ENCODE measurements around the gene HSH2D.
"Not testable (repeated sequence)": the region's sequence is repeated elsewhere in the genome, so short reads cannot be mapped to it uniquely, and the experiment has no call there.

HSH2D gene

DNA sequence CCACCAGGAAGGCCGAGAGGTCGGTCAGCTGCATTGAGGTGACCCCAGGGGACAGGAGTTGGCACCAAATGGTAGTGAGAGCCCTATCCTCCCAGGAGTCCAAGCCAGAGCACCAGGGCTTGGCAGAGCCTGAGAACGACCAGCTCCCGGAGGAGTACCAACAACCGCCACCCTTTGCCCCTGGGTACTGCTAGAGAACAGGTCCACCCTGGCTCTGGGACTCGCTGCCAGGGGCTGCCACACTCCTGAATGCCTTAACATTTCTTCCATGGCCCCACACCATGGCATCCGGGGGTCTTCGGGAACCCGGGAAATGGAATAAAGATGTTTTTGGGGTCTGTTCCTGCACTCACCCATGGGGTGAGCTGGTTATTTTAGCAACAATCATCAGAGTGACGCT is 14.1 kb downstream of the HSH2D start:
- DNase-seq (ENCODE audit: low spot score): no peak

DNA sequence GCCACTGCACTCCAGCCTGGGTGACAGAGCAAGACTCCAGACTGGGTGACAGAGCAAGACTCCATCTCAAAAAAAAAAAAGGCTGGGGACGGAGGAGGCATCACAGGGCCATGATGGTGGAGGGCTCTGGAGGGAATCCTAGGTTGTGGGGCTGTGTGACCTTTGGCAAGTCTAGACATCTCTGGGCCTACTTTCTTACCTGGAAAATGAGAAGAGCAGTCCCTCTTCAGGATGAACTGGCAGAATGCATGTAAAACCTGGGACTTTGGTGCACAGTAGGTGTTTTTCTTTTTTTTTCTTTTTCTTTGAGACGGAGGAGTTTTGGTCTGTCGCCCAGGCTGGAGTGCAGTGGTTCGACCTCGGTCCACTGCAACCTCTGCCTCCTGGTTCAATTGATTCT is 16.2 kb downstream of the HSH2D start:
- no peak for DNase-seq (ENCODE audit: low spot score)

DNA sequence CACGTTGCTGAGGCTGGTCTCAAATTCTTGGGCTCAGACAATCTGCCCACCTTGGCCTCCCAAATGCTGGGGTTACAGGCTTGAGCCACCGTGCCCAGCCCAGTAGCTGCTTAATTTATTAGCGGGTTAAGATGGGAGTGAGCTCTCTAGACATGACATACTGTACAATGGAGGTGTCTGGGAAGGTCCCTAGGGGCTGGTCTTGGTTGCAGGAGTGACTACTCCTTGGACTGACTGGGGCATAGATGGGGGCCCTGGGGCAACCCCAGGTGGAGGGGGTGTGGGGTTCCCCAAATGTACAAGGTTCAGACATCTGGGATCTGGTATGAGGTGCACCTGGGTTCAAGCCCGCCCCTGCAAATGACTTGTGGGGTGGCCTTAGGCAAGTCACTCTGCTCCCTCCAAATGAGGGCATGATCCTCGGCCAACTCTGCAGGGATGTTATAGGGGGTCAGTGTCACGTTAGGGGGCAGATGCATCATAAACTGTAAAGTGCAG is 17.0 kb downstream of the HSH2D start:
- DNase-seq (ENCODE audit: low spot score): no peak

DNA sequence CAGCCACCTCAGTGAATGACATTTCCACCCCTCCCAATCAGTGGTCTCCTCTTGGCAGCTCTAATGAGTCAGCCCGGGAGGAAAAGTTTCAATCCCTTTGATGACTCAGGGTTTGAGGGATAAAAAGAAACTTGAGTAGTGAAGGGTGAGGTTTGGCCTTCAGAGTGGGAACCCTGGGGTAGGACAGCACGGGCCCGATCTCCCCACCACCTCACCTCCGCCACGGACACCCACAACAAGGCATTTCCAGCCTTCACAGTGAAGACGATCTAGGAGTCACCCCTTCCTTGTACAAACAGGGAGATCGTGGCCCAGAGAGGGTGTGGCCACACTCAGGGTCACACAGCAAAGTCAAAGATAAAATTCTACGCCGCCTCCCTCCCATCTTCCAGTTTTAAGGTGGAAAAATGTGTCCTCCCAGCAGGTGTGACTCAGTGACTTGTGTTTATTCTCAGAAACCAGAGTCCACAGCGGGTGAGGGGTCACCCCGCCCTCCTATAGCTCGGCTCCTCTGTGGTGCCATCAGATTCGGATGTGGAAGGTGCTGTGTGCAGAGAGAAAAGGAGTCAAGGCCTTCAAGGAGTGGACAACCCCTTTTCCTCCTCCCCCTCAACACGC is 17.6 kb downstream of the HSH2D start:
- no peak for DNase-seq (ENCODE audit: low spot score)

DNA sequence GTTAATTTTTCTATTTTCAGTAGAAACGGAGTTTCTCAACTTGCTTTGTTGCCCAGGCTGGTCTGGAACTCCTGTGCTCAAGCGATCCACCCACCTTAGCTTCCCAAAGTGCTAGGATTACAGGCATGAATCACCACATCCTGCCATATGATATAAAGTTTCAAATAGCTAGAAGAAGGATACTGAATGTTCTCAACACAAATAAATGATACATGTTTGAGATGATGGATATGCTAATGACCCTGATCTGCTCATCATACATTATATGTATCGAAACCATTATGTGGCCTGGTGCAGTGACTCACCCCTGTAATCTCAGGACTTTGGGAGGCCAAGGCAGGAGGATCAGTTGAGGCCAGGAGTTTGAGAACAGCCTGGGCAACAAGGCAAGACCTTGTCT is 18.4 kb downstream of the HSH2D start:
- no peak for DNase-seq (ENCODE audit: low spot score)

DNA sequence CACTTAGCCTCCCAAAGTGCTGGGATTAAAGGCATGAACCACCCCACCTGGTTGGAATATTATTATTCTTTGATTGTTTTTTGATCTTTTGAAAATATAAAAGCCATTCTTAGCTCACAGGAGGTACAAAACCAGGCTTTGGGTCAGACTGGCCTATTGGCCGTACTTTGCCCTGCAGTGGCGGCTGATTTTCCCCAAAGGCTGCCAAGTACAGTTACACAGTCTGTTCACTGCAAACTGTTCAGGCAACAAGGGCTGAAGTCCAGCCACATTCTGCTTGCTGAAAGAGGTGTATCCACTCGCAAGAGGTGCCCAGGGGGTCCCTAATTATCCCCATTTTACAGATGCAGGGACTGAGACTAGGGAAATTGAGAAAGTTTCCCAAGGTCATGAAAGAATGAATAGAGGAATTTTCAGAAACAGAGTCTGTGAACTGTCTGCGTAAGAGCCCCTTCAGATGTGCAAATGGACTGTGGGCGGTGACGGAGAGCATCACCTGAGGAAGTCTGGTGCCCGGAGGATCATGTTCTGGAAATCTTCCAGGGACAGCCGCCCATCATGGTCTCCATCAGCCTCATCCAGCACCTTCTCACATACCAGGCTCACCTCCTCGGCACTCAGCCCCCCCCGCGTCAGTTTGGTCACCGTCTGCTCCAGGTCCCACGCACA is 20.9 kb downstream of the HSH2D start:
- DNase-seq (ENCODE audit: low spot score): no peak

DNA sequence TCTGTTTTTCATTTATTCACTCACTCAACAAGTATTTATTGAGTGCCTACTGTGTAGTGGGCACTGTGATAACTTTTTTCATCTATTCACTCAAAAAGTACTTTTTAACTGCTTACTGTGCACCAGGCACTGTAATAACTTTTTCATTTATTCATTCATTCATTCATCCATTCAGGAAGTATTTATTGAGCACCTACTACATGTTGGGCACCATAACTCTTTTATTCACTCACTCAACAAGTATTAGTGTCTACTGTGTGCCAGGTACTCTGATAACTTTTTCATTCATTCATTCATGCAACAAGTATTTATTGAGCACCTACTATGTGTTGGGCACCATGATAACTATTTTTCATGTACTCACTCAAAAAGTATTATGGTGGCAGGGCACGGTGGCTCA is 22.9 kb downstream of the HSH2D start:
- DNase-seq (ENCODE audit: low spot score): no peak

DNA sequence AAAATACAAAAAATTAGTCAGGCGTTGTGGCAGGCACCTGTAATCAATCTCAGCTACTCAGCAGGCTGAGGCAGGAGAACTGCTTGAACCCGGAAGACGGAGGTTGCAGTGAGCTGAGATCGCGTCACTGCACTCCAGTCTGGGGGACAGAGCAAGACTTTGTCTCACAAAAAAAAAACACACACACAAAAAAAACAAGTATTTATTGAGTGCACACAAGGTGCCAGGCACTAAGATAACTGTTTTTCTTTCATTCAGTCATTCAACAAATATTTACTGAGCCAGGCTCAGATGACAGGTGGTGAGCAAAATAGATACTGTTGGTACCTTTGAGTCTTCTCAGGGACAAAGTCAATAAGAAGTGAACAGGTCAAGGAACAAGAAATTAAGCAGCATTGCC is 23.6 kb downstream of the HSH2D start:
- no peak for DNase-seq (ENCODE audit: low spot score)

DNA sequence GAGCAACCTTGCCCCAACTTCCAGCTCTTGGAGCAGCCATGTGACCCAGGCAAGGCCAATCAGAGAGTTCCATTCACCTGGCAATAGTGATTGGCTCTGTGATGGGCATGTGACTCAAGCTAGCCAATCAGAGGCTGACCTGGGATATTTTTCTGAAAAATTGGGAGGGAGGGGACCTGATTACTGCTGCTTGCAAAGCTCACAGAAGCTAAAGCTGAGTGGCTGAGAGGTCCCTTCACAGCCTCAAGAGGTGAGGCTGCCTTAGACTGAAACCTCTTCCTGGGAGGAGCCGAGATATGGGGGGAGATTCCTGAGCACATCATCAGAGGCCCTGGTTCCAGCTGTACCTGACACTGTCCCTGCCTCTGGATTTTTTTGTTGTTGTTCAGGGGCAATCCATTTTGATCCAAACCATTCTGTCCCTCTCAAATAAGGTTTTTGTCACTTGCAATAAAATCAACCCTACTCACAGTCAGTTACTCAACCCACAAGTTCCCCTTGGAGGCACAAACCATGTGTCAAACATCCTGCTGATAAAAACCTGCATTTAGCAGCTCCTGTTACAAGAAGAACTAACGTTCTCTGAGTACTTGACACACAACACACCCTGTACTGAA is 25.1 kb downstream of the HSH2D start:
- DNase-seq (ENCODE audit: low spot score): no peak

DNA sequence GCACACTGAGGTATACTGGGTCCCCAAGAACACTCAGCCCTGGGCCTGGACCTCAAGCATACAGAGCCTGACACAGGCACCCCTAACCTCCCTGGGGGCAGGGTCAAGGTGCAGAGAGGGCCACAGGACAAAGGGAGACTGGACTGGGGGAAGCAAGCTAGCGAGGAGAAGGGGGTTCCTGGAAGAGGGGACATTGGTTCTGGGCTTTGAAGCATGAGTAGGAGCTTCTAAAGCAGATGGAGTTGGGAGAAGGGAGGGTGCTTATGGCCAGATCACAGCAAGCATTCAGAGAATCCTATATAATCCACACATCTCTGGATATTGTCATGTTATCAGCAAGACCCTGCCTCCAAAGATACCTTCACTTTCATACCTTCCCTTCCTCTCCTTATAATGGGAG is 26.6 kb downstream of the HSH2D start:
- DNase-seq (ENCODE audit: low spot score): no peak

DNA sequence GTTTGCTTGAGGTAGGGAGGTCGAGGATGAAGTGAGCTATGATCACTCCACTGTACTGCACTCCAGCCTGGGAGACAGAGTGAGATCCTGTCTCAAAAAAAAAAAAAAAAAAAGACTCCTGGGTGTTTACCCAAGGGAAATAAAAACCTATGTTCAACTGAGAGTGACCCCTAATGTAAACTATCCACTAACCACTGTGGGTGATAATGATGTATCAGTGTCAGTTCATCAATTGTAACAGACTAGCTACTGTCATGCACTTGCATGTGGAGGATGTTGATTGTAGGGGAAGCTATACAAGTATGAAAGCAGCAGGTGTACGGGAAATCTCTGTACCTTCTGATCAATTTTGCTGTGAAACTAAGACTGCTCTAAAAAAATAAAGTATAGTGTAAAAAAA is 32.5 kb downstream of the HSH2D start:
- DNase-seq (ENCODE audit: low spot score): no peak

DNA sequence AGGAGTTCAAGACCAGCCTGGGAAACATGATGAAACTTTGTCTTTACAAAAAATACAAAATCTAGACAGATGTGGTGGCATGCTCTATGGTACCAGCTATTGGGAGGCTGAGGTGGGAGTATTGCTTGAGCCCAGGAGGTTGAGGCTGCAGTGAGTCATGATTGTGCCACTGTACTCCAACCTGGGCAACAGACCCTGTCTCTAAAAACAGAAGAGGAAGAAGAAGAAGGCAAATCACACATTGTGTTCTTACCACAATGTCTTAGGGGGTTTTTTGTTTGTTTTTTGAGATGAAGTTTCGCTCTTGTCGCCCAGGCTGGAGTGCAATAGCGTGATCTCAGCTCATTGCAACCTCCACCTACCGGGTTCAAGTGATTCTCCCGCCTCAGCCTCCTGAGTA is 35.4 kb downstream of the HSH2D start:
- DNase-seq (ENCODE audit: low spot score): not testable (repeated sequence)

DNA sequence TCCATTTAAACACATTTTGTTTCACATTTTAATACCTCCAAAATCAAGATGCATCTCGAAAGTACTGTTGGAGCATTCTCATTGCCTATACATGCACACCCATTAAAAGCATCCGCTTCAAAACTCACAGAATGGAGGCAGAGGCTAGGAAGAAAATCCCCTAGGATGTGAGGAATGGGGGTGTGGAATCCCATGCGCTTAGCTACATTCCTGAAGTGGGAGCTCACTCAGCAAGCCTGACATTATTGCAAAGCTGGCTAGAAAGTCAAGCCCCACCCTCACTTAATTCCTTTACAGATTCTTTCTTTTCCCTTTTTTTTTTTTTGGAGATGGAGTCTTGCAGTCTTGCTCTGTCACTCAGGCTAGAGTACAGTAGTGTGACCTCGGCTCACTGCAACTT is 37.1 kb downstream of the HSH2D start:
- DNase-seq (ENCODE audit: low spot score): no peak

DNA sequence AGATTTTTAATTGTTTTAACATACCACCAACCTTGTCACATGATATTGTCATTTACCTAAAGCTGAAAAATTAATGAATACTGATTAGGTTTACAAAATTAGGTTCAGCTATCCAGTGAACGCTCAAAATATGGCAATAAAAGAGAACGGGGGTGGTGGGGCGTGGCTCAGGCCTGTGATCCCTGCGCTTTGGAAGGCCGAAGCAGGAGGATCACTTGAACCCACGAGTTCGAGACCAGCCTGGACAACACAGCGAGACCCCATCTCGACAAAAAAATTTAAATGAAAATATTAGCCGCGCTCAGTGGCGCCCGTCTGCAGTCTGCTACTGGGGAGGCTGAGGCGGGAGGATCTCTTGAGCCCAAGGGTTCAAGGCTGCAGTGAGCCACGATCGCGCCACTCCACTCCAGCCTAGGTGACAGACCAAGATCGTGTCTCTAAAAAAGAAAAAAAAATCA is 41.2 kb downstream of the HSH2D start:
- DNase-seq (ENCODE audit: low spot score): no peak

DNA sequence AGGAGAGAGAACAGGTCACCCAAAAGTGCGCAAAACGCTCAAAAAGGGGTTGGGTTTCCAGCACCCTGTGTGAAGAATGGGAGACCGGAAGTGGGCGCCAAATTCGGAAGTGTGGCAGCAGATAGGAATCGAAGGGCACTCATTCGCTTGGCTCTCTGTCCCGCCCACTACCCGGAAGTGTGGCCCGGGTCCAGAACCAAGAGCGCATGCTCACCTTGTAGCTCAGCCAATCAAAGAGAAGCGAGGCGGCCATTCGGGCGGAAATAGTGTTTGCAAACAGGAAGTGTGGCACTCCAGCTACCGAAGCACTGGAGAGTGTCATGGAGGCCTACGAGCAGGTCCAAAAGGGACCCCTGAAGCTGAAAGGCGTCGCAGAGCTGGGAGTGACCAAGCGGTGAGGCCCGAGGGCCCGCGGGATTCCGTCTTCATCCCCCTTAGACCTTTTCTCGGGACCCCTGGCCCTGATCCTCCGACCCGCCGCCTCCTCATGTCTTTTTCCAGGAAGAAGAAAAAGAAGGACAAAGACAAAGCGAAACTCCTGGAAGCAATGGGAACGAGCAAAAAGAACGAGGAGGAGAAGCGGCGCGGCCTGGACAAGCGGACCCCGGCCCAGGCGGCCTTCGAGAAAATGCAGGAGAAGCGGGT is 41.8 kb downstream of the HSH2D start, which contains the start of gene FAM32A:
Gene FAM32A (plus strand): TSS at position 288 of the 645 bp plus-strand sequence. CDS start 33 bp downstream, at position 321.
- DNase-seq (ENCODE audit: low spot score): peak; percentile 98

DNA sequence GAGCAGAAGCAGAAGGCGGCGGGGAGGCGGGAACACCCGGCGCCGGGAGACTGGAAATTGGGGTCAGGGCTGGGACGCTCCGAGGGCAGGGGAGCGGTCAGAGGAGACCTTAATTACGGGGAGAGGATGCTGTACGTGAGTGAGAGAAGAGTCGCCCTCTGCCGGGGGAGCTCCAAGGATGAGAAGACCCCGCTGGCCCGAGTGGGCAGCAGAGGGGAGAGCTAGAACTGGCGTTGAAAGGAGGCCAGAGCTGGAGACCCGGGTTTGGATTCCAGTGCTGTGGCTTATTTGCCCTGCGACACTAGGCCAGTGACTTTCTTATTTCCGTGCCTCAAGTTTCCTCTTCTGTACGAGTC is 42.3 kb downstream of the HSH2D start:
- DNase-seq (ENCODE audit: low spot score): no peak

DNA sequence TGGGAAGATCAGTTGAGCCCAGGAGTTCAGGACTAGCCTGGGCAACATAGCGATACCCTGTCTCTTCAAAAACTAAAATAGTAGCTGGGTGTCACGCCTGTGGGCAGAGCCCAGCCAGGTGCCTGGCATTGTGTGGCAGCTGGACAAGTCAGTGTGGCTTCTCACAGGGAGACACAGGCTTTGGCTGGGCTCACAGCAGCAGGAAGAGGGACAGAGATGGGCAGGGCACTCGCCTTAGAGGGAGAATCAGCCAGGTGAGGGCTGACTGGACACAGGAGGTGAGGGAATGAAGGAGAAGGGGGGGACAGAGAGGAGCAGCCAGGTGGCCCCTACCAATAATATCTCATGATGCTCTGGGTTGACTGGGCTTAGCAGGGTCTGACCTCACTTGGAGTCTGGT is 45.0 kb downstream of the HSH2D start:
- DNase-seq (ENCODE audit: low spot score): no peak

DNA sequence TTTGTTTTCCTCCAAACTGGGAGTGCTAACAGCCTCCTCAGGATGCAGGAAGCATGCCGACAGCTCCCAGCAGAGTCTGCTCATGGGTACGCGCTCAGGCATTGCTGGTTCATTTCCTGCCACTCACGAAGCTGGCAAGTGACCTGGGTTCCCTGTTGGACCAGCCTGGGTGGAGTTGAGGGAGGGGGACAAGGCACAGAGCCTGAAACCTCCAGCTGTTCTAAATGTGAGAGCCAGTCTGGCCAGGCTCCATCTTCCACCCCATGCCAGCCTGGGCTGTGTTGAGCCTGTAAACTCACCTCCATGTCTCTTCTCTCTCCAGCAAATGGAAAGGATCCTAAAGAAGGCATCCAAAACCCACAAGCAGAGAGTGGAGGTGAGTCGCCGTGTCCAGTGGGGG is 46.7 kb downstream of the HSH2D start:
- no peak for DNase-seq (ENCODE audit: low spot score)

DNA sequence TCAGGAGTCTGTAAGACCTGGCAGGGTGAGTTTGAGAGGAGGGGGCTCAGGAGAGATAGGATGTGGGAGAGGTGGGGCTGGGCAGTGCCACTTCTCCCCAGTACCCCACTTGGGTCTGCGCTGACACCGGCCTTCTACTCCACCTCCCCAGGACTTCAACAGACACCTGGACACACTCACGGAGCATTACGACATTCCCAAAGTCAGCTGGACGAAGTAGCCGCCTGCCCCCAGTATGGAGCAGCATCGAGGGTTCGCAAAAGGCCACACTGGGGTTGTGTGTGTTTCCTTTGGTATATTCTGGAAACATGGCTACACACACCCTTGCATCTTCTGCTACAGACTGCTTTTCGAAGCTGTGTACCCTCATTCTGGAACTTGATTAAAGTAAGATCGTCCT is 47.3 kb downstream of the HSH2D start:
- DNase-seq (ENCODE audit: low spot score): no peak

DNA sequence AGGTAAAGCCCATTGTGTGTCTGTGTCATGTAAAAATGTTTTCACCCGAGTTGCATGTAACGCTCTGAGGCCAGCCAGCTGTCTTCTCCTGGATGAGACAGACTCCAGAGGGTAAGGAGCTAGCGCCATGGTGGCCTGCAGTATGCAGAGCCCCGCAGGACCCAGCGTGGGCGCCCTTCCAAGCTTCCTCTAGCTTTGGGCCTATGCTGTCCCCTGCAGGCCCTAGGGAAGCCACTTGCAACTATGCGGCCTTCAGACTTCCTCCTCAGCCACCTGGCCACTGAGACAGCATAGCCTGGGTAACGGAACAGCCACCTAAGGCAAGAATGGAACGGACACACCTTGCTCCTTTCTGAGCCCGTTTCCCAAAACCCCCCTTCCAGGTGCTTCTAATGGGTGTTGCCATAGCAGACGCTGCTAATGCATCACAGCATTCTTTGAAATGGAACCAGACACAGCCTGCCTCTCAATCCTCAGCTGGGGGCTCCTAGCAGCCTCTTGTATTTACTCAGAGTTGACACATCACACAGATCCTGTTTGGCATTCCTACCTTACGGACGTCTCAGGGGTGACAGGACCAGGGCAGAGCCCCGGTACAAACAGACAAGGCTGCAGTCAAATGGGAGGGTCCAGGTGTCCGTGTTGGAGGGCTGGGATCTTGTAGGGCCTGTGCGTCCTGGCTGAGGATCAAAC is 47.9 kb downstream of the HSH2D start:
- DNase-seq (ENCODE audit: low spot score): no peak

DNA sequence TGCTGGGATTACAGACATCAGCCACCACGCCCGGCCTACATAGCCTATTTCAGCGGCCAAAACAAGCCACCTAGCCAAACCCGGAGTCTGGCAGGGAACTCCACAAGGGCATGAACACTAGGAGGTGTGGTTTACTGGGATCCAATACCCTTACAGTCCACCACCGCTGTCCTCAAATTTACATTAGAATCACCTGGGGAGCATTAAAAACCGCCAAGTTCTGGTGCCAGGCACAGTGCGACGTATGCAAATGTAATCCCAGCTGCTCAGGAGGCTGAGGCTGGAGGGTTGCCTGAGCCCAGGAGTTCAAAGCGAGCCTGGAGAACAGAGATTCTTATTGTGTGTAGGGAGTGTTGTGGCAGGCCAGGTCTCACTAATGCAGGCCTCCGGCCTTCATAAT is 50.0 kb downstream of the HSH2D start:
- DNase-seq (ENCODE audit: low spot score): no peak

DNA sequence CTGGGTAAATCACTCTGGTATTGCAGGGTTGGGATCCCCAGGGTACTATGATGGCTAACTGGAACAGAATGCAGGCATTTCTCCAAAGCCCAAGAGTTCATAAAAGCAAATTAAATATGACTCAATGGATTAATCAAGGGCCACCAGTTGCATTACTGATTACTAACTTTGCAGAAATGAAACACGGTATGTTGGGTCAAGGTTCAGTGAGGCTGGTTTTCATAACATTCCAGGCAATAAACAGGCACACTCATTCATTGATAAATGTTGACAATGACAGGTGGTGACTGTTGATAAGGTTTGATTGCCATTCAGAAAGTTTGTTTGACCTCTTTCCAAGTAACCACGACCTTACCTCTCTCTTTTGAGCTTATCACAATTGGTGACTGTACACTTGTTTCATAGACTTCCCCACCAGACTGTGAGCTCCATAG is 53.7 kb downstream of the HSH2D start:
- DNase-seq (ENCODE audit: low spot score): no peak
